ENCODE measurements around the gene HIKESHI. TPM values are rescaled to one million over a fixed set of nuclear protein-coding genes. Genes with fewer than 3 reads are reported as not detected.

Gene HIKESHI
- total RNA-seq, 4 donors from 2014 or later, result 33.0 to 58.4 (median 43.1) TPM

GRCh38 chr11:86370171-86370570 lies 68.1 kb downstream of the HIKESHI start:
- no peak for TF ChIP-seq CTCF (IDR thresholded peaks at IDR 0.05; ENCODE audit: low read depth)

- TF ChIP-seq CTCF (IDR thresholded peaks at IDR 0.05; ENCODE audit: low read depth), result no peak
Measured at GRCh38 chr11:86370922-86371594, 69.0 kb downstream of the HIKESHI start.

- TF ChIP-seq CTCF (IDR thresholded peaks at IDR 0.05; ENCODE audit: low read depth), result no peak
Measured at GRCh38 chr11:86372041-86372440, 70.0 kb downstream of the HIKESHI start.

GRCh38 chr11:86372586-86372985 lies 70.5 kb downstream of the HIKESHI start:
- no peak for TF ChIP-seq CTCF (IDR thresholded peaks at IDR 0.05; ENCODE audit: low read depth)

- no peak for TF ChIP-seq CTCF (IDR thresholded peaks at IDR 0.05; ENCODE audit: low read depth)
Measured at GRCh38 chr11:86374069-86374468, 72.0 kb downstream of the HIKESHI start.

- no peak for TF ChIP-seq CTCF (IDR thresholded peaks at IDR 0.05; ENCODE audit: low read depth)
Measured at GRCh38 chr11:86374586-86374985, 72.5 kb downstream of the HIKESHI start, which contains the start of gene CCDC81. CCDC81 (plus strand) TSS chr11:86374887; CDS start chr11:86375164, 277 bp downstream.

GRCh38 chr11:86377972-86378371 lies 75.9 kb downstream of the HIKESHI start:
- TF ChIP-seq CTCF (IDR thresholded peaks at IDR 0.05; ENCODE audit: low read depth), result no peak

Measured in subcutaneous adipose tissue (tissue), 4 donors.